T-helper 2 cell treated with Interferon-gamma antibody and Interleukin-4, amounts not matched to agents 5 μg/mL and 100 μg/mL, for 36 hours (primary cell): ENCODE results near the gene FHIT.

ENCODE experiments used
- DNase-seq: peaks from one replicate; pipeline ENCODE4 v3.0.0; 2021; ENCODE audit warnings: low spot score
- H3K27ac Mint-ChIP-seq: one replicate; pipeline ENCODE4 v1.8.0; 2021; ENCODE audit warnings: mild to moderate bottlenecking, mixed read lengths
- H3K27me3 Mint-ChIP-seq: one replicate; pipeline ENCODE4 v1.8.0; 2021; ENCODE audit warnings: low read depth, mixed read lengths
- H3K36me3 Mint-ChIP-seq: one replicate; pipeline ENCODE4 v1.8.0; 2021; ENCODE audit warnings: low read depth, mixed read lengths
- H3K4me1 Mint-ChIP-seq: one replicate; pipeline ENCODE4 v1.8.0; 2021; ENCODE audit warnings: low read depth, mixed read lengths
- H3K4me3 Mint-ChIP-seq: one replicate; pipeline ENCODE4 v1.8.0; 2022; ENCODE audit warnings: mild to moderate bottlenecking, moderate library complexity, mixed read lengths
- H3K9me3 Mint-ChIP-seq: one replicate; pipeline ENCODE4 v1.8.0; 2021; ENCODE audit warnings: mixed read lengths

The FHIT gene

DNA sequence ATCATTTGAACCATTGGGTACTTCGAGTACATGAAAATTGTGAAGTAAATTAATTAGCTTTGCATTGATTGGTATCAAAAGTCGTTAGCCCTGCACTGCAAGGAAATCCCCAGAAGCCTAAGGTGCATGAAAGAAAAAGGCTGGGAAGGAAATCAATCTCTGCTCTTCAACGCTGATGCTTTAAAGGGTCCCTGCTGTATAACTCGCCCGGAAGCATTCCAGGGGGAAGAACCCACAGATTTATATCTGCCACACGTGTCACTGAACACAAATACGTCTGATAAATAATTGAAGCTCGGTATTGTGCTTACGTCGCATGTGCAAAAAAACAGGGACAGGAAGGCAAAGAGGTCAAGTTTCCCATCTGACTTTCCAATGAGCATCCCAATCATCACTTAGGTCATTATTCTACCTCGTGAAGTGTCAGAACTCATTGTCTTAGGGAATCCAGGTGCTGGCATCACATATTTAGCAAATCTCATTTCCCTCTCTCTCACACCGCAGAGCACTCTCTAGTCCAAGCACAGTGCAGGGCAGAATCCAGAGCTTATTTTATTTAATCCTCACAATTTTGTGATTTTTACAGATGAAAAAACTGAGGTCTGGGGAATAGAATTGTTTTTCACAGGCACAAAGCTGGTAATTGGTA, 1397.1 kb downstream of the FHIT start:
- Mint-ChIP-seq H3K4me3 (no peak overlapping the region), H3K27me3 (no peaks in the 10 kb centered on the region), H3K9me3 (no peaks in the 10 kb centered on the region), H3K27ac (no peak overlapping the region), H3K4me1 (peaks cover 7% of the 10 kb centered on the region), H3K36me3 (peaks cover 13% of the 10 kb centered on the region)
- DNase-seq: no peak

DNA sequence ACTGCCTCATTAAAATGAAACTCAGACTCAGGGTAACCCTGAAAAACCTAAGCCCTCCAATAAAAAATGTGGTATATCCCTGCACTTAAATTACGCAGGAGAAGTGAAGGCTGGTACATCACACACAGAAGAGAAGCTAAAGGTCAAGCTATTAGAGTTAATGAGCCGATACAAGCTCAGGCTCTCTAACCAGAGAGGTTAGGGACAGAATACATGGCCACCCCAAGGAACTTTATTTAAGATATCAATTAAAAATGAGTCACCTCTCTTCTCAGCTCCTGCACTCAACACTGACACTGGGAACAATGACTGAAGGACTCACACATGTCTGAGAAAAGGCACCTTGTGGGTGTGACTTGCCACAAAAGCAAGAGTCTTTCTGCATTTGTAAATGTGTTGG, 1400.8 kb downstream of the FHIT start:
- H3K27ac Mint-ChIP-seq: no peak overlapping the region
- peaks cover 3% of the 10 kb centered on the region for H3K4me1 Mint-ChIP-seq
- peaks cover 16% of the 10 kb centered on the region for H3K9me3 Mint-ChIP-seq
- no peaks in the 10 kb centered on the region for H3K27me3 Mint-ChIP-seq
- H3K4me3 Mint-ChIP-seq: no peak overlapping the region
- DNase-seq: no peak
- peaks cover 28% of the 10 kb centered on the region for H3K36me3 Mint-ChIP-seq

DNA sequence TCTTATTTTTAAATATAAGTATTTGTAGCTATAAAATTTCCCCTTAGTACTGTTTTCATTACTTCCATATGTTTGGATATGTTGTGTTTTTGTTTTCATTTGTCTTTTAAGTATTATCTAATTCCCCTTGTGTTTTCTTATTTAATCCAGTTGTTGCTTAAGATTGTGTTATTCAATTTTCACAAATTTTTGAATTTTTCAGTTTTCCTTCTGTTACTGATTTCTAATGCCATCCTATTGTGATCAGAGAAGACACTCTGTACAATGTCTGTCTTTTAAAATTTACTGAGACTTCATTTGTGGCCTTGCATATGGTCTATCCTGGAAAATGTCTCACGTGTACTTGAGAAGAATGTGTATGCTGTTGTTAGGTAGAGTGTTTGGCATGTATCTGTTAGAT, 1405.9 kb downstream of the FHIT start:
- Mint-ChIP-seq H3K27ac (no peak overlapping the region), H3K27me3 (no peaks in the 10 kb centered on the region), H3K36me3 (peaks cover 31% of the 10 kb centered on the region), H3K9me3 (peaks cover 22% of the 10 kb centered on the region), H3K4me1 (peaks cover 15% of the 10 kb centered on the region), H3K4me3 (no peak overlapping the region)
- no peak for DNase-seq

DNA sequence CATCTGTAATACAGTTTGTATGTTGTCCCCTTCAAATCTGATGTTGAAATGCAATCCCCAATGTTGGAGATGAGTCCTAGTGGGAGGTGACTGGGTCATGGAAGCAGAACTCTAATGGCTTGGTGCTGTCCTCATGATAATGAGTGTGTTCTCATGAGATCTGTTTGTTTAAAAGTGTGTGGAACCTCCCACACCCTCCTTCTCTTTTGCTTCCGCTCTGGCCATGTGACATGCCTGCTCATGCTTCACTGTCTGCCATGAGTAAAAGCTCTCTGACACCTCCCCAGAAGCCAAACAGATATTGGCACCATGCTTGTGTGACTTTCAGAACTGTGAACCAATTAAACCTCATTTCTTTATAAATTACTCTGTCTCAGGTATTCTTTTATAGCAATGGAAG, 1407.4 kb downstream of the FHIT start:
- no peaks in the 10 kb centered on the region for H3K27me3 Mint-ChIP-seq
- no peak overlapping the region for H3K27ac Mint-ChIP-seq
- H3K4me3 Mint-ChIP-seq: no peak overlapping the region
- H3K9me3 Mint-ChIP-seq: peaks cover 22% of the 10 kb centered on the region
- H3K36me3 Mint-ChIP-seq: peaks cover 33% of the 10 kb centered on the region
- H3K4me1 Mint-ChIP-seq: peaks cover 26% of the 10 kb centered on the region
- no peak for DNase-seq

DNA sequence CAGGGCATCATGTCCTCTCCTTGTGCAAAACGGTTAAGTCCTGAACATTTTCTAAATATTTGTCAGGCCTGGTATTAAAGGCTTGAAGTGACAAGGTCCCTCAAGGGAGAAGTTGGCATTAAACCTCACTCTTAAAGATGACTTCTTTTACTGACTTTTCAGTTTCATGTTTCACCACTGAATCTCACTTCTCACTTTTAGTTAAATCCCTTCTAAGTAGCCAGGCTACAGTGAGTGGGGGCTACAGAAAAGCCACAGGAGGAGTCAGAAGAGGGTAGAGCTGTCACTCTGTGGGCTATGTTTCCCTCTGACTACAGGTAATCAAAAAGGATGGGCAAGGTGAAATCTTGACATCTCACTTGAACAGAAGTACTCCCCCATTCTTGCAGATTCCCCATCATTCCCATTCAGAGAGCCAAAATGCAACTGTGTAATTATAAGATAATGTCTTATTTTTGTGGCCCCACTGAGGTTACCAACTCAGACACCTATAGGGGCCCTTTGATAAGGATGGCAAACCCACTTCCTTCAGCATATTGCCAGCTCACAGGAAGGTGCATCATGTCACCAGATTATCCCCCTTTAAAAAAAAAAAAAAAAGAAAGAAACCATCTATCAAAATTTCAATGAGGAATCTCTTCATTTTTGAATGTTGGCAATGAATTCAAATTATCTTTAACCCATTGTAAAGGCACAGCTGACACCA, 1411.3 kb downstream of the FHIT start:
- H3K9me3 Mint-ChIP-seq: peaks cover 11% of the 10 kb centered on the region
- peaks cover 24% of the 10 kb centered on the region for H3K36me3 Mint-ChIP-seq
- no peak overlapping the region for H3K4me3 Mint-ChIP-seq
- no peak overlapping the region for H3K27ac Mint-ChIP-seq
- H3K4me1 Mint-ChIP-seq: peaks cover 20% of the 10 kb centered on the region
- DNase-seq: peak; percentile 10
- H3K27me3 Mint-ChIP-seq: no peaks in the 10 kb centered on the region

DNA sequence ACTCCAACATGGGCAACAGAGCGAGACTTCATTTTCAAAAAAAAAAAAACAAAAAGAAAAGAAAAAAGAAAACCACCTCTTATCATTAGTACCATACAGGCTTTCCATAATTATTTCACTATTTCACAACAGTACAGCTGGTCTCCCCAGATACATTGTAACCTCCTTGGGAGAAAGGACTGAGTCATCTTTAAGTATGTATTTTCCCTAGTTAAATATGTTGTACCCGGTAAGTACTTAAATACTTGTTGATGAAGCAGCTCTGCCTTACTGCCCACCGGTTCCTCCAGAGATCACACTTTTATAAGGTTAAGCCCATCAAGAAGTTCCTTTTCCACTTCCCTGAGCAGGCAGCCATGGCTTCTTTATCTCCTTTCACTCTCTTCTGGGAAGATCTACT, 1412.0 kb downstream of the FHIT start:
- H3K36me3 Mint-ChIP-seq: peaks cover 23% of the 10 kb centered on the region
- no peak for DNase-seq
- H3K4me1 Mint-ChIP-seq: peaks cover 19% of the 10 kb centered on the region
- peaks cover 13% of the 10 kb centered on the region for H3K9me3 Mint-ChIP-seq
- no peak overlapping the region for H3K27ac Mint-ChIP-seq
- H3K27me3 Mint-ChIP-seq: no peaks in the 10 kb centered on the region
- no peak overlapping the region for H3K4me3 Mint-ChIP-seq

DNA sequence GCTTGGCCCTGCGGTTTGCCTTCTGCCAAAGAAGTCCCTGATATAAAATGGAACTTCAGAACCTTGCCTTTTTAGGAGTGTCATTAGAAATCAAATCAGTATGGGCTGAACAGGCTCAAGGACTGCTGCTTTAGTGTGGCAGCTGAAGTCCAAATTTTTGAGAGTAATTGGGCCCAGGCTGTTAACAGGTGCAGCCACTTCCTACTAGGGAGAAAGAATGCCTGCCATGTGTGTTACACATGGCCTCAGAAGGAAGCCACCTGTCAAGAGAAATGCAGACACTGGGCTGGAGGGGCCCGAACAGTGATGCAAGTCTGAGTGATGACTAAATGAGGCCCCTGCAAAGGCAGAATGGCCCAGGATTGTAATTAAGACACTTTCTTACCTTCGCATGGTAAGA, 1414.7 kb downstream of the FHIT start:
- H3K9me3 Mint-ChIP-seq: peaks cover 6% of the 10 kb centered on the region
- no peak for DNase-seq
- H3K4me3 Mint-ChIP-seq: no peak overlapping the region
- H3K27me3 Mint-ChIP-seq: no peaks in the 10 kb centered on the region
- H3K4me1 Mint-ChIP-seq: peaks cover 18% of the 10 kb centered on the region
- no peak overlapping the region for H3K27ac Mint-ChIP-seq
- peaks cover 25% of the 10 kb centered on the region for H3K36me3 Mint-ChIP-seq

DNA sequence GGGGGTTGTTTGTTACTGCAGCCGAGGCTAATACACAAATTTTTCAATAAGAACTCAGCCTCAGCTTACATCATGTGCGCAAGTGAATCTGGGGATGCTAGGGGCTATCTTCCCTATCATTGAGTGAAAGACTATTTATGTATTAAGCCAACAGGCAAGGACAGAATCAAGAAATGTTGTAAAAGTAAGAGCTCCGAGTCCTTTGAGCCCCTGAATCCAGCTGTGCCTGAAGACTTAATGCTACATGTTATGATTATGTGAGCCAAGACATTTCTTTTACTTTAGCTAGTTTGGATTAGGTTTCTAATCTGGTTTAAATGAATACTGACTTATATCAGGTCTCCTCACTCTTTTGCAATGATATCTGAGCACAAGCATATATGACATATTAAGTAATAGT, 1418.5 kb downstream of the FHIT start:
- no peaks in the 10 kb centered on the region for H3K4me1 Mint-ChIP-seq
- H3K9me3 Mint-ChIP-seq: peaks cover 6% of the 10 kb centered on the region
- H3K27ac Mint-ChIP-seq: no peak overlapping the region
- H3K27me3 Mint-ChIP-seq: no peaks in the 10 kb centered on the region
- no peak for DNase-seq
- no peak overlapping the region for H3K4me3 Mint-ChIP-seq
- peaks cover 12% of the 10 kb centered on the region for H3K36me3 Mint-ChIP-seq

DNA sequence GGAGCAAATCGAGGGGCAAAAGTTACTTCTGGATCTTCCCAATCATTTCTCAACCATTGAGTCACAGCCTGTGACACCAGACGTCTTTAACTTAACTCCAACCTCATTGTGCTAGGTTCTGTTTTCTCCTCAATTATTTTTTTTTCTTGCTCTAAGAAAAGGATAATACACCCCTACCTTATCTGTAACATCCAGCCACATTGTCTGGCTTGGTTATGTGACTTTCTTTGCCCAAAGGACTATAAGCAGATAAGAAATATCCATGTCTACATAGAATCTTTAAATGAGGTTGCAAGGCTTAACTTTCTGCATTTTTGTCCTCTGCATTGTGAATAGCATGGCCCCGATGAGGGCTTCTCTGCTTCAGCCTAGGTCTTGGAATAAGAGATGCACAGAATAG, 1419.0 kb downstream of the FHIT start:
- H3K36me3 Mint-ChIP-seq: peaks cover 14% of the 10 kb centered on the region
- H3K4me3 Mint-ChIP-seq: no peak overlapping the region
- no peaks in the 10 kb centered on the region for H3K4me1 Mint-ChIP-seq
- peaks cover 6% of the 10 kb centered on the region for H3K9me3 Mint-ChIP-seq
- no peak overlapping the region for H3K27ac Mint-ChIP-seq
- no peak for DNase-seq
- no peaks in the 10 kb centered on the region for H3K27me3 Mint-ChIP-seq

DNA sequence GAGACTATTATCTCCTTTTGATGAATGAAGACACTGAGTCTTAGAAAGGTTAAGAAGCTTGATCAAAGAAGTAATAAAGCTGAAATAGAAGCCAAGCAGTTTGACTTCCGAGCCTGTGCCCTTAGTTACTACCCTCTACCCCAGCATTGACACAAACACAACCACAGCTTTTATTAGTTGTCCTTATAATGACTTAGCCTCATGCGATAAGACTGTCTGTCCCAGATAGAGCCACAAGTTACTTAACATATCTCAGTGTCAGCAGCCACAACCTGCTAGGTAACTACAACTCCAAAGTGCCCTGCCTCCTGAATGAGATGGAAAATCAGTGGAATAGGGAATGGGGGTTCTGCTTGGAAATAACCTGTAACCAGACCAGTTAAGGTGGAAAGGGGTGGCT, 1419.9 kb downstream of the FHIT start:
- Mint-ChIP-seq H3K4me1 (peaks cover 1% of the 10 kb centered on the region), H3K4me3 (no peak overlapping the region), H3K27me3 (no peaks in the 10 kb centered on the region), H3K27ac (no peak overlapping the region), H3K9me3 (peaks cover 6% of the 10 kb centered on the region), H3K36me3 (peaks cover 15% of the 10 kb centered on the region)
- no peak for DNase-seq

DNA sequence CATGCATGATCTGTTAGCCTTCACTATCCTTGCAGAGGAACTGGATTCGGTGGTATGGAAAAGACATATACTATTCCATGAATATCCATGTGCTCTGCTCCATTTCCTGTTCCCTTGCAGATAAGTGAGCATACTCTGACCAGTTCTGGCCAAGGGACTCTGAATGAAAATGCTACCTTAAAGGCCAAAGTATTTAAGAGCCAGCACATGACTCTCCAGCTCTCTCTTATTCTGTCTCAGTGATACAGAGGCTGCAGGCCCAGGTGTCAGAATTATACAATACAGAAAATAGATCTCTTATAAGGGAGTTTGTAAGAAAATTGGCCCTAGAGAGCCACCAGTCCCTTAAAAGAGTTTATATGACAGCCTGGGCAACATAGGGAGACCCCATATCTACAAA, 1421.7 kb downstream of the FHIT start:
- Mint-ChIP-seq H3K27me3 (no peaks in the 10 kb centered on the region), H3K4me1 (peaks cover 11% of the 10 kb centered on the region), H3K36me3 (peaks cover 13% of the 10 kb centered on the region), H3K4me3 (no peak overlapping the region), H3K9me3 (no peaks in the 10 kb centered on the region), H3K27ac (no peak overlapping the region)
- no peak for DNase-seq

DNA sequence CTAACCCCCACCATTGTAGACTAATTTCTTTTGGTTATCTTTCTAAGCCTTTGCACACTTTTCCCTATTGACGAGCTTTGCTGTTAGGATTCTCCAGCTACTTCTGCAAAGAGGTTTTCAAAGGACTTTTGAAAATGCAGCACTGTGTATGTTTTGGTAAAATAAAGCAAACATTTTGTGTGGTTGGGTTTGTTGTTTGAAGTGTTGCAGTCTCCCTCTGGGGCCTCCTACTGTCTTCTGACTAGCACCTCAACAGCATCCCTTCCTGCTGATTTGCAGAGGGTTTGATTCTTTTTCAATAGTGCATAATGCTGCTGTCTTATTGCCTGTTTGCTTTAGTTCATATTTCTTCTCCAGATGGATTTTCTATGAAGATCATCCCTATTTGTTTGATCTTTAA, 1426.4 kb downstream of the FHIT start:
- Mint-ChIP-seq H3K36me3 (peaks cover 28% of the 10 kb centered on the region), H3K27me3 (no peaks in the 10 kb centered on the region), H3K4me1 (peaks cover 23% of the 10 kb centered on the region), H3K9me3 (peaks cover 29% of the 10 kb centered on the region), H3K4me3 (no peak overlapping the region), H3K27ac (no peak overlapping the region)
- no peak for DNase-seq

DNA sequence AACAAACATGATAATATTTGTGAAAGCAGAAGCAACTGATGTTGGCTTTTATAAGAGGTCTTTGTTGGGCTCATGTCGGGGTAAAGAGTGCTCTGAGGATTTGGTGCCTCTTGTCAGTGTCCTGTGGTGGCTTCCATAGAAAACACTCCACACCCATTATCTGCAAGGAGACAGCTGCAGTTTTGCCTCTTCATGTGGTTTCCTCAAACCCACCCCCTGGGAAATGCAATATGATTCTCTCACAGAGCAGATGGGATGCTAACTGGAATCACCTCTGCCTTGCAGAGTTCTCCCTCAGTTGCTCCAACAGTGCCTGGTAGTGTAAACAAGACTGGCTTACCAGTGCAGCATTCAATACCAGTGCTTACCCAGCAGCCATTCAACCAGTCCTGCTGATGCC, 1430.0 kb downstream of the FHIT start:
- peaks cover 29% of the 10 kb centered on the region for H3K9me3 Mint-ChIP-seq
- no peaks in the 10 kb centered on the region for H3K27me3 Mint-ChIP-seq
- H3K27ac Mint-ChIP-seq: no peak overlapping the region
- no peak for DNase-seq
- peaks cover 23% of the 10 kb centered on the region for H3K36me3 Mint-ChIP-seq
- H3K4me3 Mint-ChIP-seq: no peak overlapping the region
- peaks cover 21% of the 10 kb centered on the region for H3K4me1 Mint-ChIP-seq

DNA sequence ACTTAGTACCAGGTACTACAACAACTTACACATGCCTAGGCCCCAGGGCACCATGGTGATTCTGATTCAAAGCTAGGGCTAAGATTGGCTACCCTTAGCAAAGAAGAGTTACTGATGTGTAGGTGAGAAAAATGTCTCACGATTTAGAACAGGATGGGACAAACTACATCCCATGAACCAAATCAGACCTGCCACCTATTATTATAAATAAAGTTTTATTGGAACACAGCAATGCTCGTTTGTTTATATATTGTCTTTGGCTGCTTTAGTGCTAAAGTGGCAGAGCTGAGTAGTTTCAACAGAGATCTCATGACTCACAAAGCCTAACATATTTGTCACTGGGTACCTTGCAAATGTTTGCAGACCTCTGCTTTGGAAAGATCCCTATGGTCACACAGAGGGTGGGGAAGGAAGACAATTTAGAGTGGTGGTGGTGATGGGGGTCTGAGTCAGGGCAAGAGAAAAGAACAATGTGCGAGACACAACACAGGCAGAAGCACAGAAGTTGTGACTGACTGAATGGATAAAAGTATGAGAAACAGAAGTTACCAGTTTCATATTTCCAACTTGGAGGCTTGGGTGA, 1430.8 kb downstream of the FHIT start:
- H3K4me1 Mint-ChIP-seq: peaks cover 21% of the 10 kb centered on the region
- no peak for DNase-seq
- no peak overlapping the region for H3K4me3 Mint-ChIP-seq
- H3K36me3 Mint-ChIP-seq: peaks cover 23% of the 10 kb centered on the region
- H3K27ac Mint-ChIP-seq: no peak overlapping the region
- no peaks in the 10 kb centered on the region for H3K27me3 Mint-ChIP-seq
- H3K9me3 Mint-ChIP-seq: peaks cover 29% of the 10 kb centered on the region
